AG04450 (cell line): ENCODE measurements around the gene SYT2. TPM values are rescaled to one million over a fixed set of nuclear protein-coding genes. Genes with fewer than 3 reads are reported as not detected.
"Not testable (repeated sequence)": the region's sequence is repeated elsewhere in the genome, so short reads cannot be mapped to it uniquely, and the experiment has no call there.

ENCODE experiments used
- CTCF ChIA-PET: fragments of 300-600, 350-600 bp; formaldehyde crosslinking; extraction: SDS; loops from one replicate; lab custom pipeline; 2022; ENCODE audit warnings: antibody characterized with exemption, inconsistent platforms; lab: Charles Lee
- POLR2A ChIA-PET: fragments of 350-600 bp; formaldehyde crosslinking; extraction: SDS; loops from one replicate; lab custom pipeline; 2021; ENCODE audit warnings: antibody characterized with exemption, inconsistent platforms; lab: Yijun Ruan, JAX
- DNase-seq: peaks from one replicate; pipeline ENCODE4 v3.0.0-alpha.2; 2011; ENCODE audit warnings: low read depth, low spot score
- H3K27ac ChIP-seq: one replicate; pipeline ENCODE4 v1.5.1; 2012; ENCODE audit warnings: low read depth, low read length, control low read depth
- H3K27me3 ChIP-seq: one replicate; pipeline ENCODE4 v1.6.0; 2012; ENCODE audit warnings: low read length; ENCODE audit not compliant: control insufficient read depth, insufficient read depth
- H3K4me3 ChIP-seq: 2 replicates; pipeline ENCODE4 v1.5.1; 2011; ENCODE audit warnings: mild to moderate bottlenecking, low read depth, low read length, control low read depth
- H3K9me3 ChIP-seq: 2 replicates; pipeline ENCODE4 v1.5.1; 2012; ENCODE audit warnings: low read length; ENCODE audit not compliant: control insufficient read depth, insufficient read depth
- CTCF ChIP-seq: IDR thresholded peaks from 2 replicates; pipeline ENCODE4 v1.5.1; 2011; ENCODE audit warnings: low read depth, low read length, control low read depth, inconsistent platforms
- polyA plus RNA-seq: library from polyadenylated mRNA; depleted of rRNA; stranded (reverse); fragments of >200 nt; gene quantifications from 2 replicates; pipeline ENCODE4 v1.2.3, GENCODE V29; 2011

The SYT2 gene
- polyA plus RNA-seq, 1 experiment, result 0.01 TPM

- Histone ChIP-seq H3K27ac (peak overlapping the region; percentile 53), H3K4me3 (no peak overlapping the region), H3K9me3 (no peaks in the 10 kb centered on the region), H3K27me3 (no peaks in the 10 kb centered on the region)
- no peak for TF ChIP-seq CTCF
- no peak for DNase-seq
- ChIA-PET CTCF (interaction anchor here (0.8 to 3.1 kb wide), 3 partner anchors 13 to 15 kb away, joined by 3 to 16 read pairs (median 9); no protein-coding TSS in a partner anchor), POLR2A (no interaction called here)
Observed at GRCh38 chr1:202584707-202585589, 125.3 kb downstream of the SYT2 start.

- H3K27ac ChIP-seq, H3K4me3 ChIP-seq, H3K27me3 ChIP-seq, POLR2A ChIA-PET, H3K9me3 ChIP-seq, DNase-seq: not testable (repeated sequence)
- CTCF ChIA-PET, result interaction anchor here (3.5 kb wide), 1 partner anchor 10 kb away, joined by 11 read pairs; no protein-coding TSS in a partner anchor
Observed at GRCh38 chr1:202582350-202582749, 127.9 kb downstream of the SYT2 start.

GRCh38 chr1:202580619-202581018 is 129.6 kb downstream of the SYT2 start:
- ChIA-PET POLR2A (interaction anchor here (1.4 kb wide), 1 partner anchor 9 kb away, joined by 4 read pairs; no protein-coding TSS in a partner anchor), CTCF (interaction anchor here (1.8 to 3.5 kb wide), 2 partner anchors 8 to 20 kb away, joined by 5 to 11 read pairs; no protein-coding TSS in a partner anchor)
- no peak overlapping the region for H3K4me3 ChIP-seq
- H3K9me3 ChIP-seq, result no peaks in the 10 kb centered on the region
- no peaks in the 10 kb centered on the region for H3K27me3 ChIP-seq
- H3K27ac ChIP-seq, result peak overlapping the region; percentile 77
- no peak for TF ChIP-seq CTCF
- DNase-seq, result no peak

- H3K9me3 ChIP-seq, result no peaks in the 10 kb centered on the region
- POLR2A ChIA-PET, result interaction anchor here (1.4 kb wide), 1 partner anchor 9 kb away, joined by 4 read pairs; no protein-coding TSS in a partner anchor
- peak; percentile 92 for DNase-seq
- no peak overlapping the region for H3K4me3 ChIP-seq
- H3K27ac ChIP-seq, result peak overlapping the region; percentile 94
- H3K27me3 ChIP-seq, result no peaks in the 10 kb centered on the region
- CTCF ChIA-PET, result interaction anchor here (1.1 to 1.8 kb wide), 2 partner anchors 20 kb away, joined by 4 to 5 read pairs; no protein-coding TSS in a partner anchor
- no peak for TF ChIP-seq CTCF
Observed at GRCh38 chr1:202579806-202580205, 130.4 kb downstream of the SYT2 start.

- no peaks in the 10 kb centered on the region for H3K9me3 ChIP-seq
- DNase-seq, result no peak
- no peaks in the 10 kb centered on the region for H3K27me3 ChIP-seq
- peak overlapping the region; percentile 94 for H3K27ac ChIP-seq
- TF ChIP-seq CTCF, result no peak
- ChIA-PET POLR2A (interaction anchor here (0.7 to 3.3 kb wide), 6 partner anchors 8 to 297 kb away, joined by 3 to 33 read pairs (median 4); no protein-coding TSS in a partner anchor), CTCF (interaction anchor here (0.8 to 5.2 kb wide), 4 partner anchors 8 to 27 kb away, joined by 3 to 29 read pairs (median 4); no protein-coding TSS in a partner anchor)
- H3K4me3 ChIP-seq, result no peak overlapping the region
Observed at GRCh38 chr1:202578565-202578964, 131.7 kb downstream of the SYT2 start.
